Measurements from ENCODE around the gene VPS13D. TPM values are rescaled to one million over a fixed set of nuclear protein-coding genes. Genes with fewer than 3 reads are reported as not detected.

The VPS13D gene
- total and polyA plus RNA-seq, 2 donors (not counting 3 experiments of a cell fraction or from before 2014, with no cell fraction given): 13.6 to 48.5 TPM

GRCh38 chr1:12447849-12448312 lies 218.1 kb downstream of the VPS13D start:
- Histone ChIP-seq H3K27ac (ENCODE audit: insufficient read depth, low read depth, low read length) (no peak overlapping the region), H3K9me3 (replicated peaks; ENCODE audit: control insufficient read depth, insufficient read depth, low read length) (no peaks in the 10 kb centered on the region), H3K4me1 (ENCODE audit: control insufficient read depth, extremely low read depth, insufficient read depth, low read length) (peaks cover 19% of the 10 kb centered on the region), H3K79me2 (ENCODE audit: control insufficient read depth, insufficient read depth, low read length) (no peaks in the 10 kb centered on the region), H3K36me3 (ENCODE audit: control insufficient read depth in 2 of 2, extremely low read depth in 1 of 2, insufficient read depth in 2 of 2, low read length in 2 of 2) (no peaks in the 10 kb centered on the region), H2AFZ (ENCODE audit: low read depth, low read length) (no peak overlapping the region), H3K9me1 (replicated peaks; ENCODE audit: control insufficient read depth, extremely low read depth, insufficient read depth, low read length) (no peaks in the 10 kb centered on the region), H4K20me1 (replicated peaks; ENCODE audit: control insufficient read depth, extremely low read depth, insufficient read depth, low read length) (no peaks in the 10 kb centered on the region), H3K4me2 (ENCODE audit: insufficient read depth, low read length) (no peak overlapping the region), H3K9ac (replicated peaks; ENCODE audit: extremely low read depth, insufficient read depth, low read length) (no peak overlapping the region), H3K27me3 (ENCODE audit: control insufficient read depth in 2 of 2, insufficient read depth in 2 of 2, low read length in 2 of 2) (no peaks in the 10 kb centered on the region), H3K4me3 (replicated peaks in 1 of 3; ENCODE audit: insufficient read depth in 1 of 3, low read depth in 1 of 3, low read length in 3 of 3) (no peak overlapping the region)
- FAIRE-seq (no peak), DNase-seq (ENCODE audit: low read depth, low spot score) (peak; percentile 34)
- TF ChIP-seq POLR2A (IDR thresholded peaks at IDR 0.05; ENCODE audit: low read depth, low read length) (no peak), FOS (IDR thresholded peaks at IDR 0.05; ENCODE audit: borderline replicate concordance, insufficient read depth, low read length) (no peak), MAX (IDR thresholded peaks at IDR 0.05; ENCODE audit: insufficient read depth, insufficient read length) (no peak), CTCF (IDR thresholded peaks at IDR 0.05; ENCODE audit: extremely low read depth in 1 of 2, insufficient read depth in 1 of 2, low read depth in 1 of 2, low read length in 2 of 2) (no peak), GATA2 (IDR thresholded peaks at IDR 0.05; ENCODE audit: insufficient read depth, insufficient read length, low read depth, low read length) (no peak), POLR2AphosphoS5 (IDR thresholded peaks at IDR 0.05; ENCODE audit: insufficient read depth, low read depth, low read length) (no peak), EZH2 (IDR thresholded peaks at IDR 0.05; ENCODE audit: borderline replicate concordance, low read depth, low read length, severe bottlenecking) (no peak), JUN (IDR thresholded peaks at IDR 0.05; ENCODE audit: borderline replicate concordance, insufficient read depth, insufficient read length, low read depth) (no peak), MYC (IDR thresholded peaks at IDR 0.05; ENCODE audit: low read depth, low read length) (no peak)
- ChIA-PET POLR2A (no interaction called here), CTCF (interaction anchor here (0.5 to 1.8 kb wide), 7 partner anchors 9 to 151 kb away, joined by 3 to 7 read pairs (median 4); no protein-coding TSS in a partner anchor)
- intact Hi-C loops (cut with micrococcal nuclease) (no loop called here), dilution Hi-C loops (cut with MboI; ENCODE audit: extremely low pct_ligation_motif_present, low sequenced_read_pairs) (no loop called here)
- BruUV-seq (replicated peaks): no TSS peak

Data from endothelial cell of umbilical vein (primary cell).